GM12872 (cell line): ENCODE results near the gene SERTAD3.

ENCODE experiments used
- TF ChIP-seq, protein P1 (sequence below): IDR thresholded peaks from 3 replicates; pipeline ENCODE4 v1.5.1; 2011; ENCODE audit warnings: low read depth, mild to moderate bottlenecking, low read length, moderate library complexity; ENCODE audit not compliant: insufficient read depth

The SERTAD3 gene

GRCh38 chr19:40471111-40471510 is 27.0 kb upstream of the SERTAD3 start:
- TF ChIP-seq, protein P1, sequence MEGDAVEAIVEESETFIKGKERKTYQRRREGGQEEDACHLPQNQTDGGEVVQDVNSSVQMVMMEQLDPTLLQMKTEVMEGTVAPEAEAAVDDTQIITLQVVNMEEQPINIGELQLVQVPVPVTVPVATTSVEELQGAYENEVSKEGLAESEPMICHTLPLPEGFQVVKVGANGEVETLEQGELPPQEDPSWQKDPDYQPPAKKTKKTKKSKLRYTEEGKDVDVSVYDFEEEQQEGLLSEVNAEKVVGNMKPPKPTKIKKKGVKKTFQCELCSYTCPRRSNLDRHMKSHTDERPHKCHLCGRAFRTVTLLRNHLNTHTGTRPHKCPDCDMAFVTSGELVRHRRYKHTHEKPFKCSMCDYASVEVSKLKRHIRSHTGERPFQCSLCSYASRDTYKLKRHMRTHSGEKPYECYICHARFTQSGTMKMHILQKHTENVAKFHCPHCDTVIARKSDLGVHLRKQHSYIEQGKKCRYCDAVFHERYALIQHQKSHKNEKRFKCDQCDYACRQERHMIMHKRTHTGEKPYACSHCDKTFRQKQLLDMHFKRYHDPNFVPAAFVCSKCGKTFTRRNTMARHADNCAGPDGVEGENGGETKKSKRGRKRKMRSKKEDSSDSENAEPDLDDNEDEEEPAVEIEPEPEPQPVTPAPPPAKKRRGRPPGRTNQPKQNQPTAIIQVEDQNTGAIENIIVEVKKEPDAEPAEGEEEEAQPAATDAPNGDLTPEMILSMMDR: no peak

- TF ChIP-seq, protein P1: no peak
Measured at GRCh38 chr19:40469011-40469410, 24.9 kb upstream of the SERTAD3 start.

DNA sequence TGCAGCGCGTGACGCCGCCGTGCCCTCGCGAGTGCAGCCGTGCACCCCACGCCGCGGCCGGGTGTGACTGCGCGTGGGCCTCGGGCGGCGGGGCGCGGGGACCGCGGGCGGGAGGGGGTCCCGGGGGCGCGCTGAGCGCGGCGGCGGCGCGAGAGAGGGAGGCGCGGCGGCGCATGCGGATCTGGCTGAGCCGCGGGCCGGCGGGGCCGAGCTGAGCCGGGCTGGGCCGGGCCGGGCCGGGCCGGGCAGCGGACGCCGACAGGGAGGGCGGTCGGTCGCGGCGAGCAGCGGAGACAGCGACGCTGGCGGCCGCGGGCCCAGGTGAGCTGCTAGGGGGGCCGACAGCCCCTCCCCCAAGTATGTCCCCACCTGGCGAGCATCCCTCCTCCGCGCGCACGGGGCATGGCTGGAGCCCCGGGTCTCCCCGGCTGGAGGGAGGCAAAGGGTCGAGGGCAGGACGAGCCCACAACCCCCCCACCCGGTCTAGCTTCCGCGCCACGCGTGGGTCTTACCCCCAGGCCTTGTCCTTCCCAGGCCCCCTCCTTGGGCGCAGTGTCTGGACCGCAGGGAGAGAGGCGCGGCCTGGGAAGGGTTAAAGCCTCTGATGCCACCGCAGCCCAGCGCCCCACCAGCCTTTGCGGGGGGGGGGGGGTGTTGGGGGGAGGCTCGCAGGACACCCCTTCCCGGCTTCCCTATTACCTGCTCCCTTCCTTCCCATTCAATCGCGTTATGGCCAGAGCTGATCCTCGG is 23.0 kb upstream of the SERTAD3 start, which contains the start of gene SPTBN4:
SPTBN4 (plus strand) TSS at position 17 of the 750 bp plus-strand sequence. CDS start 5,621 bp downstream, outside the sequence.
- TF ChIP-seq, protein P1: no peak

DNA sequence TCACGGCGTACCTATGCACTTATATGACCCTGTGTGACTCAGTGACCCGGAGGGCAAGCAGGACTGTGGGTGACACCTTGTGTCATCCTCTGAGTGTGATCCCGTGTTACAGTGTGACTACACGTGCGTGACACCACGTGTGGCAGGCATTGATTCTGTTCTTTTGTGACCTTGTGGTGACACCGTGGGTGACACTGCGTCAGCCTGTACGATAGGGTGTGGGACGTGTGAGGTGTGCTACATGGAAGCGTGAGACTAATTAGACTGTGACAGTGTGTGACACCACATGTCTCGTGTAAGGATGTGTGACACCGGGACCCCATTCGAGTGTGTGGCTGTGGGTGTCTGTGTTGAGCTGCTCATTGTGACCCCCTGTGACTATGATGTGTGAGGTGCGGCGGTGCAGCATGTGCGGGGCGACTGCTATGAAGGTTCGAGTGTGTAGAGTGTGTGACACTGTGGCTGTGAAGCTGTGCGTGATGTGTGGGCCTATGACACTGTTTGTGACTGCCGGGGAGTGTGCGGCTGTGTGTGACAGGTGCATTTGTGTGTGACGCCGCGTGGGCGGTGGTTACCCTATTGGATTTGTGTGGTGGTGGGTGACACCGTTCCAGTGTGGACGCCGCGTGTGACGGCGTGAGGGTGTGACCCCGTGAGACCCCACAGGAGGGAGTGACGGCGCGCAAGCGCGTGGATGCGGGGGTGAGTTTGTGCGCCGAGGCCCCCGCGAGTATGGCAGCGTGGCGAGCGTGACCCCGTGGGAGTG is 22.3 kb upstream of the SERTAD3 start:
- TF ChIP-seq, protein P1: no peak

GRCh38 chr19:40465557-40466218 is 21.6 kb upstream of the SERTAD3 start, which contains the start of gene BLVRB:
TSS of gene BLVRB (minus strand) at chr19:40465745. CDS start at chr19:40465688, 57 bp downstream.
- TF ChIP-seq, protein P1: no peak

GRCh38 chr19:40465025-40465556 is 21.0 kb upstream of the SERTAD3 start:
- TF ChIP-seq, protein P1: no peak
